Measurements from ENCODE around the gene URI1.

Gene URI1

DNA sequence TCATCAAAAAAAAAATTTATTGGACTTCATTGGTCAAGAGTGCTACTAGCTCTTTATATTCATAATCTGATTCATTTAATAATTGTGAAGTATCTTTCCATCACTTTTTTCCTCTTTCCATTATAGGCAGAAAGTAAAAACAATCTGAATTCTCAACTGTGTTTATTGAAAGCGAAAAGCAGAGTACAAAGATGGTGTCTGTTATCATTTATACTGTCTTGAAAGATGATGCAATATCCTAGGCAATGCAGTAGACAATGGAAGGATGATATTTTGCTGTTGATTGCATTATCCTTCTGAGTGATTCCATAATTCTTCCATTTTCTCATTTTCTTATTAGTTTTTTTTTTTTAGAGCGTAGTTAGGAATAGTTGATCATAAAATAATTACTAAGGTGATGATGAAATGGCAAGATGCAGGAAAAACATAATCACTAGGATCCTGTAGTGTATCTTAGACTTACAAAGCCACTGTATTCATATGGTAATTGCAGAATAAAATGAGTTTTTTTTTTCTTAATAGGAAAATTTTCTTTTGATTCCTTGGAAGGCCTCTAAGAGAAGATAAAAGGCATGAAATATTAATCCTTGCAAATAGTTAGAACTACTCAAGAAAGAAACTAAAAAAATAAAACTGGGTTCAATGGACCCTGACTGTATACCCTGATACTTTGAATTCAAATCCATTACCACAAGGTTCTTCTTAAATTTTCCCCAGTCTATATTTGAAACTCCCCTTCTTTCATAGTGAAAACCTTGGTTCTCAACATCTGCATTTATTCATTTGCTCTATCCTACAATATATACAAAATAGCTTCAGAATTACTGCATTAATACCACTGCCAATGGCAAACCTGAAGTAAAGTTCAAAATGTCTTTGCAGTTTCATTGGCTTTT, 11.6 kb downstream of the URI1 start:
- no peak for TF ChIP-seq CTCF (IDR thresholded peaks at IDR 0.05; ENCODE audit: borderline replicate concordance, control extremely low read depth, extremely low read depth, insufficient read depth, missing control alignments)
- no peak for DNase-seq (ENCODE audit: low spot score)
- in situ Hi-C loops (cut with MboI; ENCODE audit: low sequenced_read_pairs, unreplicated experiment): no loop called here

DNA sequence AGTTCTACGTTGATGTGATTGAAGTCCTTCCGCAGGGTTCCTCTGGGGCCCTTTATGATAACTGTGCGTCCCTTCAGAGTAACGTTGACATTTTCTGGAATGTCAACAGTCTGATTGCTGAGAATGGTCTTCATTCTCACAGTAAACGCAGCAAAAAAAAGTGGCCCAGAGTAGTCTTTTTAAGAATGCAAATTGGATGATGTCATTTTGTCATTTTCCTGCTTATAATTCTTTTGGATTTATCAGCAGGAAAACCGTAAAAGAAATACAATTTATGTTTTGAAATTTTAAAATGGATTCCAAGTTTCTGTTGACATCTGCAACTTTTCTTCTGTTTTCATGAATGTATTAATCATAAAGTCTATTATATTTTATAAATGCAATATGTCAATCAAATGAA, 14.8 kb downstream of the URI1 start:
- no peak for DNase-seq (ENCODE audit: low spot score)
- in situ Hi-C loops (cut with MboI; ENCODE audit: low sequenced_read_pairs, unreplicated experiment): no loop called here
- no peak for TF ChIP-seq CTCF (IDR thresholded peaks at IDR 0.05; ENCODE audit: borderline replicate concordance, control extremely low read depth, extremely low read depth, insufficient read depth, missing control alignments)

GRCh38 chr19:29961311-29961710, 19.3 kb downstream of the URI1 start:
- in situ Hi-C loops (cut with MboI; ENCODE audit: low sequenced_read_pairs, unreplicated experiment): no loop called here
- TF ChIP-seq CTCF (IDR thresholded peaks at IDR 0.05; ENCODE audit: borderline replicate concordance, control extremely low read depth, extremely low read depth, insufficient read depth, missing control alignments): no peak

DNA sequence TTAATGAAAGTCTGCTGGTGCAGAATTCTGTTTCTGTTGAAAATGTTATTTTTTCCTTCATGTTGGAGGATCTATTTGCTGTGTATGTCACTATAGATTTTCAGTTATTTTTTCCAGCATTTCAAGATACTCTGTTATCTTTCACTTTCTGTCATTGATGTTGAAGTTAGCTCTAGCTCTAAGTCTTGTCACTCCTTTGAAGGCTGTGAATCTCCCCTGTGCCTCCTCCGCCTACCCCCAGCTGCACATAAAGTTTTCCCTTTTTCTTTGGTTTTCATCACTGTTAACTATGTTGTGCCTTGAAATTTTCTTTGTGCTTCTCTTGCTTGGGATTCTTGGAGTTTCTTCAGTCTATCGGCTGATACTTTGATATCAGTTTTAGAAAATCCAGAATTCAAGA, 20.8 kb downstream of the URI1 start:
- no peak for DNase-seq (ENCODE audit: low spot score)
- no peak for TF ChIP-seq CTCF (IDR thresholded peaks at IDR 0.05; ENCODE audit: borderline replicate concordance, control extremely low read depth, extremely low read depth, insufficient read depth, missing control alignments)
- in situ Hi-C loops (cut with MboI; ENCODE audit: low sequenced_read_pairs, unreplicated experiment): no loop called here

More at GRCh38 chr19:29961311-29961710, 19.3 kb downstream of the URI1 start:
- no peak for DNase-seq (ENCODE audit: low spot score)

DNA sequence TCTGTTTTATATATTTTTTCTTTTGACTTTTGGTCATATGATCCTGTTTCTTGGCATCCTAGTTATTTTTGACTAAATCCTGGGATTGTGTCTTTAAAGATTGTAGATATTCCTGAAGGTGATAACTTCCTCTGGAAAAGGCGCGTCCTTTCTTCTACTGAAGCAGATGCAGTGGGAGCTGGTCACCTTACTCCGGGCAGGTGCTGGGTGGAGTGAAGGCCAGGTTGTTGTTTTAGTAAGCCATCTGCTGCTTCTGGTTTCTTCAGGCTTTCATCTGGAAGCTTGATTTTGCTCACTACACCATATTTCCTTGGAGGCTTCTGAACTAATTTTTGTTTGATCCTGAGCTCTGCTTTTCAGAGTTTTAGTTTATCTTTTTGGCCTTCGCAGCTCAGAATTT, 21.5 kb downstream of the URI1 start:
- TF ChIP-seq CTCF (IDR thresholded peaks at IDR 0.05; ENCODE audit: borderline replicate concordance, control extremely low read depth, extremely low read depth, insufficient read depth, missing control alignments): no peak
- DNase-seq (ENCODE audit: low spot score): no peak
- in situ Hi-C loops (cut with MboI; ENCODE audit: low sequenced_read_pairs, unreplicated experiment): no loop called here

DNA sequence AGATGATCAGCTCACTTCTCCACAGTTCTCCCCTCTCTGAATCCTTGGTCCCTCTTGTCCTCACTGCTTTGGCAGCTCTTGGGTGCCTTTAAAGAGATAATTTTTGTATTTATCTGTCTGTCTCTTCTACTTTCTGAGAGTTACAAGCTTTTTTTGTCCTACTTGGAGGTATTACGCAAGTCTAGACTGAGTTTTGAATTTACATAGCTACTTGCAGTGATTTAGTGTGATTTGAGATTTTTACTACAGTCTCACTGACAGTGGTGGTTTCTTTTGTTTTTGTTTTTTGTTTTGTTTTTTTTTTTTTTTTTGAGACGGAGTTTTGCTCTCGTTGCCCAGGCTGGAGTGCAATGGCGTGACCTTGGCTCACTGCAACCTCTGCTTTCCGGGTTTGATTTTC, 22.1 kb downstream of the URI1 start:
- in situ Hi-C loops (cut with MboI; ENCODE audit: low sequenced_read_pairs, unreplicated experiment): no loop called here
- DNase-seq (ENCODE audit: low spot score): no peak
- no peak for TF ChIP-seq CTCF (IDR thresholded peaks at IDR 0.05; ENCODE audit: borderline replicate concordance, control extremely low read depth, extremely low read depth, insufficient read depth, missing control alignments)
